Measurements from ENCODE around the gene TPT1. TPM values are rescaled to one million over a fixed set of nuclear protein-coding genes. Genes with fewer than 3 reads are reported as not detected.
A peak's percentile ranks its signal among the peaks of the same experiment; 100 is the strongest.

TPT1 gene
- total and polyA plus RNA-seq, 2 donors: 4,768 to 12,260 TPM

GRCh38 chr13:45341799-45342500 lies 967 bp upstream of the TPT1 start:
- no peaks in the 10 kb centered on the region for H3K27me3 ChIP-seq (ENCODE audit: control insufficient read depth in 2 of 2, insufficient read depth in 1 of 2, low read length in 1 of 2)
- peaks cover 28 to 44% of the 10 kb centered on the region in 2 donors for H3K36me3 ChIP-seq (ENCODE audit: control insufficient read depth in 2 of 2, insufficient read depth in 2 of 2, low read length in 1 of 2)
- H3K27ac ChIP-seq (ENCODE audit: low read depth in 1 of 2, low read length in 1 of 2): peak overlapping the region; percentile 87 to 89
- DNase-seq (ENCODE audit: low read depth in 6 of 9, low spot score in 9 of 9): no peak
- H3K4me1 ChIP-seq (ENCODE audit: control insufficient read depth in 2 of 2, insufficient read depth in 2 of 2, low read length in 2 of 2): peaks cover 6 to 13% of the 10 kb centered on the region in 2 donors
- 38% methylated on average over 17 of the region's 17 CpGs for WGBS
- no peaks in the 10 kb centered on the region for H3K9me3 ChIP-seq (ENCODE audit: control insufficient read depth in 2 of 2, insufficient read depth in 1 of 2, low read length in 1 of 2)
- peak overlapping the region; percentile 85 to 99 for H3K4me3 ChIP-seq (ENCODE audit: low read length in 2 of 2)

GRCh38 chr13:45340422-45341033 lies 455 bp downstream of the TPT1 start:
- Histone ChIP-seq H3K27me3 (ENCODE audit: control insufficient read depth in 2 of 2, insufficient read depth in 1 of 2, low read length in 1 of 2) (no peaks in the 10 kb centered on the region), H3K9me3 (ENCODE audit: control insufficient read depth in 2 of 2, insufficient read depth in 1 of 2, low read length in 1 of 2) (no peaks in the 10 kb centered on the region), H3K4me1 (ENCODE audit: control insufficient read depth in 2 of 2, insufficient read depth in 2 of 2, low read length in 2 of 2) (peaks cover 6 to 22% of the 10 kb centered on the region in 2 donors), H3K36me3 (ENCODE audit: control insufficient read depth in 2 of 2, insufficient read depth in 2 of 2, low read length in 1 of 2) (peaks cover 35 to 52% of the 10 kb centered on the region in 2 donors), H3K27ac (ENCODE audit: low read depth in 1 of 2, low read length in 1 of 2) (peak overlapping the region; percentile 99), H3K4me3 (ENCODE audit: low read length in 2 of 2) (peak overlapping the region; percentile 90 to 99)
- under 1% methylated on average over 64 of the region's 64 CpGs for WGBS
- peak; percentile 52 to 88 (median 67) for DNase-seq (ENCODE audit: low read depth in 6 of 9, low spot score in 9 of 9)

- Histone ChIP-seq H3K9me3 (ENCODE audit: control insufficient read depth in 2 of 2, insufficient read depth in 1 of 2, low read length in 1 of 2) (no peaks in the 10 kb centered on the region), H3K27me3 (ENCODE audit: control insufficient read depth in 2 of 2, insufficient read depth in 1 of 2, low read length in 1 of 2) (no peaks in the 10 kb centered on the region), H3K4me1 (ENCODE audit: control insufficient read depth in 2 of 2, insufficient read depth in 2 of 2, low read length in 2 of 2) (peaks cover 11 to 28% of the 10 kb centered on the region in 2 donors), H3K4me3 (ENCODE audit: low read length in 2 of 2) (peak overlapping the region; percentile 90 to 99), H3K36me3 (ENCODE audit: control insufficient read depth in 2 of 2, insufficient read depth in 2 of 2, low read length in 1 of 2) (peaks cover 37 to 56% of the 10 kb centered on the region in 2 donors), H3K27ac (ENCODE audit: low read depth in 1 of 2, low read length in 1 of 2) (peak overlapping the region; percentile 65 to 99)
- peak in 4 of 9 donors; percentile 11 to 42 (median 17) for DNase-seq (ENCODE audit: low read depth in 6 of 9, low spot score in 9 of 9)
- 11% methylated on average over 11 of the region's 11 CpGs for WGBS
Measured at GRCh38 chr13:45339867-45340266, 1.1 kb downstream of the TPT1 start.

- Histone ChIP-seq H3K27ac (ENCODE audit: low read depth in 1 of 2, low read length in 1 of 2) (no peak overlapping the region), H3K9me3 (ENCODE audit: control insufficient read depth in 2 of 2, insufficient read depth in 1 of 2, low read length in 1 of 2) (no peaks in the 10 kb centered on the region), H3K4me1 (ENCODE audit: control insufficient read depth in 2 of 2, insufficient read depth in 2 of 2, low read length in 2 of 2) (peaks cover 16 to 32% of the 10 kb centered on the region in 2 donors), H3K27me3 (ENCODE audit: control insufficient read depth in 2 of 2, insufficient read depth in 1 of 2, low read length in 1 of 2) (no peaks in the 10 kb centered on the region), H3K36me3 (ENCODE audit: control insufficient read depth in 2 of 2, insufficient read depth in 2 of 2, low read length in 1 of 2) (peaks cover 37 to 56% of the 10 kb centered on the region in 2 donors), H3K4me3 (ENCODE audit: low read length in 2 of 2) (peak overlapping the region; percentile 90 to 99)
- no peak for DNase-seq (ENCODE audit: low read depth in 6 of 9, low spot score in 9 of 9)
Measured at GRCh38 chr13:45339399-45339798, 1.6 kb downstream of the TPT1 start.

DNA sequence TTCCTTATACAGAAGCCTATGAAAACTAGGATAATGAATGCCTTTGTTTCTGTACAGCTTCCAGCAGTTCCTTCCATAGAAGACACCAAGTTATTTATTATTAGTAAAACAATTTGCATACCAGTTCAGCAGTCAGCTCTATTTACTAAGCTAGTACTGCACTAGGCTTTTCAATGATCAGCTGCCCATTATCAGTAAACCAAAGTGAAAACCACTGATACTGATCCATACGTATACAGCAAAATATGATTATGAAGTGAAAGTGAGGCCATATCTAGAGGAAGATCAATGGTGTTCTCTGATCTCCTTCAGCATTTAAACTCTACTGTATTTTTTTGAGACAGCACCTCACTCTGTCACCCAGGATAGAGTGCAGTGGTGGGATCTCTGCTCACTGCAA lies 3.2 kb downstream of the TPT1 start:
- peaks cover 37 to 63% of the 10 kb centered on the region in 2 donors for H3K36me3 ChIP-seq (ENCODE audit: control insufficient read depth in 2 of 2, insufficient read depth in 2 of 2, low read length in 1 of 2)
- H3K27me3 ChIP-seq (ENCODE audit: control insufficient read depth in 2 of 2, insufficient read depth in 1 of 2, low read length in 1 of 2): no peaks in the 10 kb centered on the region
- DNase-seq (ENCODE audit: low read depth in 6 of 9, low spot score in 9 of 9): no peak
- no peaks in the 10 kb centered on the region for H3K9me3 ChIP-seq (ENCODE audit: control insufficient read depth in 2 of 2, insufficient read depth in 1 of 2, low read length in 1 of 2)
- no peak overlapping the region for H3K27ac ChIP-seq (ENCODE audit: low read depth in 1 of 2, low read length in 1 of 2)
- peaks cover 24 to 39% of the 10 kb centered on the region in 2 donors for H3K4me1 ChIP-seq (ENCODE audit: control insufficient read depth in 2 of 2, insufficient read depth in 2 of 2, low read length in 2 of 2)
- H3K4me3 ChIP-seq (ENCODE audit: low read length in 2 of 2): no peak overlapping the region
- 94% methylated on average over 1 of the region's 1 CpG for WGBS

DNA sequence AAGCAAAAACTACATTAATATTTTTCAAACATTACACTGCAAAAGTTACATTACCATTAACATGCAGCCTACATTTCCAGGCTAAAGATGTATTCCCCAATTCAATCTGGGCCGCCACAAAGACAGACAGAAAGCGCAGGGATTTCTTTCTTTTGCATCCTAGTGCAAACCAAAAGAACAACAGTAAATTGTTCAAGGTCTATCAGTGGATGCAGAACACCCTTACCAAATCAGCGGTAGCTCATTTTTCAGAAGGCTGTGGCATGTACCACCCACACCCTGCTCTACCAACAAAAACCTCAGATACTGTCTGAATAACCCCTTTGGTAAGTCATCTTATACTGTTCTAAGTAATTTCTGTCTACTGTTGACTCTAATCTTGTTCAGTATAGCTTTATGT lies 3.6 kb downstream of the TPT1 start:
- H3K9me3 ChIP-seq (ENCODE audit: control insufficient read depth in 2 of 2, insufficient read depth in 1 of 2, low read length in 1 of 2): no peaks in the 10 kb centered on the region
- H3K36me3 ChIP-seq (ENCODE audit: control insufficient read depth in 2 of 2, insufficient read depth in 2 of 2, low read length in 1 of 2): peaks cover 37 to 64% of the 10 kb centered on the region in 2 donors
- no peak overlapping the region for H3K4me3 ChIP-seq (ENCODE audit: low read length in 2 of 2)
- DNase-seq (ENCODE audit: low read depth in 6 of 9, low spot score in 9 of 9): no peak
- WGBS: 97% methylated on average over 3 of the region's 3 CpGs
- no peak overlapping the region for H3K27ac ChIP-seq (ENCODE audit: low read depth in 1 of 2, low read length in 1 of 2)
- H3K4me1 ChIP-seq (ENCODE audit: control insufficient read depth in 2 of 2, insufficient read depth in 2 of 2, low read length in 2 of 2): peaks cover 24 to 39% of the 10 kb centered on the region in 2 donors
- no peaks in the 10 kb centered on the region for H3K27me3 ChIP-seq (ENCODE audit: control insufficient read depth in 2 of 2, insufficient read depth in 1 of 2, low read length in 1 of 2)

GRCh38 chr13:45336025-45336800 lies 4.8 kb downstream of the TPT1 start:
- WGBS: 92% methylated on average over 9 of the region's 9 CpGs
- H3K4me3 ChIP-seq (ENCODE audit: low read length in 2 of 2): no peak overlapping the region
- H3K4me1 ChIP-seq (ENCODE audit: control insufficient read depth in 2 of 2, insufficient read depth in 2 of 2, low read length in 2 of 2): peaks cover 24 to 33% of the 10 kb centered on the region in 2 donors
- peaks cover 37 to 67% of the 10 kb centered on the region in 2 donors for H3K36me3 ChIP-seq (ENCODE audit: control insufficient read depth in 2 of 2, insufficient read depth in 2 of 2, low read length in 1 of 2)
- no peaks in the 10 kb centered on the region for H3K9me3 ChIP-seq (ENCODE audit: control insufficient read depth in 2 of 2, insufficient read depth in 1 of 2, low read length in 1 of 2)
- H3K27ac ChIP-seq (ENCODE audit: low read depth in 1 of 2, low read length in 1 of 2): no peak overlapping the region
- DNase-seq (ENCODE audit: low read depth in 6 of 9, low spot score in 9 of 9): no peak
- no peaks in the 10 kb centered on the region for H3K27me3 ChIP-seq (ENCODE audit: control insufficient read depth in 2 of 2, insufficient read depth in 1 of 2, low read length in 1 of 2)

DNA sequence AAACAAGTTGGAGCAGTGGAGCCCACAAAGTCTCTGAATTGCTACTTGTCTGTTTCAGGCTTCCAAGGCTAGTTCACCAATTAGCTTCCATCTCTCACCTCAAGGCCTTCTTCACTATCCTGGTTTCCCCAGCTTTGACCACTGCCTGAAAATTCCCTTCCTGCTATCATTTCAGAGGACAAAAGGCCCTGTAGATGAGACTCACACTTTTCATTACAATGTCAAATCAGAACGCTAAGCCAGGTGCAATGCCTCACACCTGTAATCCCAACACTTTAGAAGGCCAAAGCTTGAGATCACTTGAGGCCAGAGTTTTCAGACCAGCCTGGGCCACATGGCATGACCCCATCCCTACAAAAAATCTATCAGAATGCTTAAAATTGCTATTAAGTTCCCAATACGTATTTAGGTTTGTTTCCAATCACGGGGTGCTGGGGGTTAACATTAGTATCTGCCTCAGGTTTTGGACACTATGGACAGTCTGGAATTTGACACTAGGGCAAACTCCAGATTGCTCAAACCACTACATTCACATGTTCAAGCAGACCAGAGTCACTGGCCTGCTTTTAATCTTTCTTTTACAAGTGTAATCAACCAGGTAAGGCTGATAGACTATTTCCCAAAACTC lies 5.5 kb downstream of the TPT1 start:
- Histone ChIP-seq H3K9me3 (ENCODE audit: control insufficient read depth in 2 of 2, insufficient read depth in 1 of 2, low read length in 1 of 2) (no peaks in the 10 kb centered on the region), H3K27ac (ENCODE audit: low read depth in 1 of 2, low read length in 1 of 2) (peak overlapping the region; percentile 31 to 44), H3K4me3 (ENCODE audit: low read length in 2 of 2) (no peak overlapping the region), H3K36me3 (ENCODE audit: control insufficient read depth in 2 of 2, insufficient read depth in 2 of 2, low read length in 1 of 2) (peaks cover 37 to 67% of the 10 kb centered on the region in 2 donors), H3K4me1 (ENCODE audit: control insufficient read depth in 2 of 2, insufficient read depth in 2 of 2, low read length in 2 of 2) (peaks cover 24 to 33% of the 10 kb centered on the region in 2 donors), H3K27me3 (ENCODE audit: control insufficient read depth in 2 of 2, insufficient read depth in 1 of 2, low read length in 1 of 2) (no peaks in the 10 kb centered on the region)
- 90% methylated on average over 3 of the region's 3 CpGs for WGBS
- no peak for DNase-seq (ENCODE audit: low read depth in 6 of 9, low spot score in 9 of 9)
